ENCODE data around the gene SHMT2.

- no peak for TF ChIP-seq CTCF (IDR thresholded peaks at IDR 0.05)
- no peak for TF ChIP-seq POLR2A (IDR thresholded peaks at IDR 0.05)
Measured at GRCh38 chr12:57223191-57224165, 6.0 kb upstream of the SHMT2 start.
